ENCODE measurements around the gene RAB37. TPM values are rescaled to one million over a fixed set of nuclear protein-coding genes. Genes with fewer than 3 reads are reported as not detected.

The RAB37 gene
- total RNA-seq, 3 donors from 2014 or later (not counting 1 experiment from before 2014, with no cell fraction given): 150 to 184 (median 169) TPM

DNA sequence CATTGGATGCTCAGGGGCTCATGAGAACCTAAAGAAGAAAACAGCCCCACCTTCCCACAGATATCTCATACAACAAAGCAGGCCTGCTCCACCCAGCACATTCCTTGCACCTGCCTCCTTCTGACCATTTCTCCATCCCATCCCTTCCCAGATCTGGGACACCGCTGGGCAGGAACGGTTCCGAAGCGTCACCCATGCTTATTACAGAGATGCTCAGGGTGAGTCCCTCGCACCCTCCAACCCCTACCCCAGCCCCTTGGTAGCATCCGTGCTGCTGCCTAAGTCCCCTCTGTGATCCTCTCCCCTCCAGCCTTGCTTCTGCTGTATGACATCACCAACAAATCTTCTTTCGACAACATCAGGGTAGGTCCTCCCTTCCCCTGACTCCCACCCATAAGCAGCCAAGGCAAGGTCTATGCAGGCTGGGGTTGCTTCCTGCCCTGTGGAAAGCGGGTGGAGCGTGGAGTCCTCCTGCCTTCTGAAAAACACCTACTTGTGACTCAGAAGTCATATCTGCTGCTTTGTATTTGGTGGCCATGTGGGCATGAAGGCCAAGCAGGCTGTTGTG is 6.0 kb downstream of the RAB37 start:
- H3K27me3 Mint-ChIP-seq (ENCODE audit: low read depth in 2 of 2): no peaks in the 10 kb centered on the region
- peak in 1 of 2 donors; percentile 25 for DNase-seq

DNA sequence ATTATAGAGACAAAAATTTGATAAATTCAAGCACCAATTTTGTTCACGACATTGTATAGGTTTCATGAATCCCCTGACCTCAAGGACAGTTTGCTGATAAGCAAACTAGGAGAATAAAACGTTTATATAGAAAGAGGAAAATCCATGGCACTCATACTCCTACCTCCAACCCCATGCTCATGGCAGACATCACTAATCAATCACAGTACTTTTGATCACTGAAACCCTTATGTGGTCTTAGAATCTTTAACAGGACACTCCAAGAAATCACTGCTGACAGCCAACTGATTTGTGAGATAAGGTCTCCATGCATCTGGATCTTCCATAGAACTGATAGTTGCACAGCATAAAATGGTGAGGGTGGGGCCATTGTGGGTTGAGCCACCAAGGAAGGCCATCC is 6.7 kb downstream of the RAB37 start:
- H3K4me1 Mint-ChIP-seq: peaks cover 56 to 76% of the 10 kb centered on the region in 2 donors

More for the DNA sequence above, 6.0 kb downstream of the RAB37 start:
- no peak for ATAC-seq
- Mint-ChIP-seq H3K4me3 (peak overlapping the region; percentile 80), H3K36me3 (no peaks in the 10 kb centered on the region), H3K9me3 (no peaks in the 10 kb centered on the region), H3K27ac (peak overlapping the region; percentile 90 to 93), H3K4me1 (peaks cover 60 to 83% of the 10 kb centered on the region in 2 donors)
- peaks cover 16% of the 10 kb centered on the region for H3K36me3 ChIP-seq (ENCODE audit: control insufficient read depth, insufficient read depth, low read length)
- no peak overlapping the region for H3K4me3 ChIP-seq (ENCODE audit: low read length)
- TF ChIP-seq, protein P1, sequence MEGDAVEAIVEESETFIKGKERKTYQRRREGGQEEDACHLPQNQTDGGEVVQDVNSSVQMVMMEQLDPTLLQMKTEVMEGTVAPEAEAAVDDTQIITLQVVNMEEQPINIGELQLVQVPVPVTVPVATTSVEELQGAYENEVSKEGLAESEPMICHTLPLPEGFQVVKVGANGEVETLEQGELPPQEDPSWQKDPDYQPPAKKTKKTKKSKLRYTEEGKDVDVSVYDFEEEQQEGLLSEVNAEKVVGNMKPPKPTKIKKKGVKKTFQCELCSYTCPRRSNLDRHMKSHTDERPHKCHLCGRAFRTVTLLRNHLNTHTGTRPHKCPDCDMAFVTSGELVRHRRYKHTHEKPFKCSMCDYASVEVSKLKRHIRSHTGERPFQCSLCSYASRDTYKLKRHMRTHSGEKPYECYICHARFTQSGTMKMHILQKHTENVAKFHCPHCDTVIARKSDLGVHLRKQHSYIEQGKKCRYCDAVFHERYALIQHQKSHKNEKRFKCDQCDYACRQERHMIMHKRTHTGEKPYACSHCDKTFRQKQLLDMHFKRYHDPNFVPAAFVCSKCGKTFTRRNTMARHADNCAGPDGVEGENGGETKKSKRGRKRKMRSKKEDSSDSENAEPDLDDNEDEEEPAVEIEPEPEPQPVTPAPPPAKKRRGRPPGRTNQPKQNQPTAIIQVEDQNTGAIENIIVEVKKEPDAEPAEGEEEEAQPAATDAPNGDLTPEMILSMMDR (IDR thresholded peaks at IDR 0.05): no peak
- no peaks in the 10 kb centered on the region for H3K9me3 ChIP-seq (ENCODE audit: control insufficient read depth, insufficient read depth, low read length)
- peak overlapping the region; percentile 64 for H3K27ac ChIP-seq (ENCODE audit: low read length)
- no peaks in the 10 kb centered on the region for H3K27me3 ChIP-seq (ENCODE audit: control insufficient read depth, insufficient read depth, low read length)
- 83% methylated on average over 9 of the region's 9 CpGs for WGBS (ENCODE audit: insufficient coverage)
- intact Hi-C loops (cut with micrococcal nuclease): no loop called here
- H3K4me1 ChIP-seq (ENCODE audit: control insufficient read depth, insufficient read depth, low read length): peaks cover 97% of the 10 kb centered on the region

DNA sequence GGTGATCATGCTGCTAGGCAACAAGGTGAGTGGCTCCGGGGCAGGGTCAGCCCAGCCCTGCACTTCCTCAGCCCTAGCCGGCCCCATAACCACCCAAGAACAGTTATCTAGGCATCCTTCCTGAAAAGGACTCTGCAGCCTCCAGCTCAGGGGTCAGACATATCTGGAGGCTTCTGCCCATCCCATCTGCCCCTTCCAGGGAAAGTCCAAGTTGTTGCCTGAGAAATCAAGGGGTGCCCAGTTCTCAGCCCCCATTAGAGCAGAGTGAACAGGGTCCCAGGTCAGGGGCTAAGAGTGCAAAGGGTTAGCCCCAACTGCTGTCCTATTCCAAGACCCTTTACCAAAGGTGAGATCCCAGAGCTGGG is 7.3 kb downstream of the RAB37 start:
- no peaks in the 10 kb centered on the region for H3K9me3 ChIP-seq (ENCODE audit: control insufficient read depth, insufficient read depth, low read length)
- peaks cover 84% of the 10 kb centered on the region for H3K4me1 ChIP-seq (ENCODE audit: control insufficient read depth, insufficient read depth, low read length)
- Mint-ChIP-seq H3K4me1 (peaks cover 51 to 70% of the 10 kb centered on the region in 2 donors), H3K9me3 (no peaks in the 10 kb centered on the region), H3K27ac (peak overlapping the region; percentile 90 to 93), H3K36me3 (no peaks in the 10 kb centered on the region), H3K27me3 (ENCODE audit: low read depth in 2 of 2) (no peaks in the 10 kb centered on the region), H3K4me3 (peak overlapping the region; percentile 80)
- peaks cover 16% of the 10 kb centered on the region for H3K36me3 ChIP-seq (ENCODE audit: control insufficient read depth, insufficient read depth, low read length)
- DNase-seq (no peak), ATAC-seq (no peak)
- H3K27ac ChIP-seq (ENCODE audit: low read length): no peak overlapping the region
- intact Hi-C loops (cut with micrococcal nuclease): loop anchor here (1.0 to 2.0 kb wide), 4 partner anchors 26 to 121 kb away; no protein-coding TSS in a partner anchor
- no peak overlapping the region for H3K4me3 ChIP-seq (ENCODE audit: low read length)
- TF ChIP-seq, protein P1 (IDR thresholded peaks at IDR 0.05): no peak
- no peaks in the 10 kb centered on the region for H3K27me3 ChIP-seq (ENCODE audit: control insufficient read depth, insufficient read depth, low read length)
- 12% methylated on average over 2 of the region's 2 CpGs for WGBS (ENCODE audit: insufficient coverage)

More for the DNA sequence above, 6.7 kb downstream of the RAB37 start:
- Histone ChIP-seq H3K4me3 (ENCODE audit: low read length) (no peak overlapping the region), H3K27me3 (ENCODE audit: control insufficient read depth, insufficient read depth, low read length) (no peaks in the 10 kb centered on the region), H3K36me3 (ENCODE audit: control insufficient read depth, insufficient read depth, low read length) (peaks cover 16% of the 10 kb centered on the region), H3K27ac (ENCODE audit: low read length) (peak overlapping the region; percentile 64), H3K9me3 (ENCODE audit: control insufficient read depth, insufficient read depth, low read length) (no peaks in the 10 kb centered on the region), H3K4me1 (ENCODE audit: control insufficient read depth, insufficient read depth, low read length) (peaks cover 90% of the 10 kb centered on the region)
- Mint-ChIP-seq H3K4me3 (peak overlapping the region; percentile 80), H3K27ac (peak overlapping the region; percentile 90 to 93), H3K27me3 (ENCODE audit: low read depth in 2 of 2) (no peaks in the 10 kb centered on the region), H3K9me3 (no peaks in the 10 kb centered on the region), H3K36me3 (no peaks in the 10 kb centered on the region)
- 86% methylated on average over 1 of the region's 2 CpGs for WGBS (ENCODE audit: insufficient coverage)
- no peak for DNase-seq
- no peak for ATAC-seq
- TF ChIP-seq, protein P1 (IDR thresholded peaks at IDR 0.05): no peak
- intact Hi-C loops (cut with micrococcal nuclease): loop anchor here (1.0 to 2.0 kb wide), 4 partner anchors 27 to 122 kb away; no protein-coding TSS in a partner anchor

All from natural killer cell (primary cell).